ENCODE results near the gene FIS1. TPM values are rescaled to one million over a fixed set of nuclear protein-coding genes. Genes with fewer than 3 reads are reported as not detected.
"Not testable (repeated sequence)": the region's sequence is repeated elsewhere in the genome, so short reads cannot be mapped to it uniquely, and the experiment has no call there.

Gene FIS1
- total and polyA plus RNA-seq, 4 experiments from 2014 or later, result 100 to 198 (median 145) TPM

DNA sequence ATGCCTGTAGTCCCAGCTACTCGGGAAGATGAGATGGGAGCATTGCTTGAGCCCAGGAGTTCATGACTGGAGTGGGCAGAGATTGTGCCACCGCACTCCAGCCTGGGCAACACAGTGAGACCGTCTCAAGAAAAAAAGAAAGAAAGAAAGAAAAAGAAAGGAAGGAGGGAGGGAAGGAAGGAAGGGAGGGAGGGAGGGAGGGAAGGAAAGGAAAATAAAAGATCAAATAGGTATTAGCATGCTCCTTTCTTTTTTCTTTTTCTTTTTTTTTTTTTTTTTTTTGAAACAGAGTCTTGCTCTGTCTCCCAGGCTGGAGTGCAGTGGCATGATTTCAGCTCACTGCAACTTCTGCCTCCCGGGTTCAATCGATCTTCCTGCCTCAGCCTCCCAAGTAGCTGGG is 8.3 kb upstream of the FIS1 start:
- H3K27ac ChIP-seq (ENCODE audit: low read depth, low read length); H3K36me3 ChIP-seq (ENCODE audit: insufficient read depth, low read length); H3K27me3 Mint-ChIP-seq; H3K9me3 ChIP-seq (ENCODE audit: control insufficient read depth in 1 of 2, low read length in 2 of 2); H3K9me3 Mint-ChIP-seq; H3K27me3 ChIP-seq (ENCODE audit: insufficient read depth, low read length); DNase-seq; H3K4me3 ChIP-seq (ENCODE audit: low read length in 2 of 2): not testable (repeated sequence)
- POLR2A ChIA-PET (ENCODE audit: partially characterized antibody), result interaction anchor here (0.9 to 4.9 kb wide), 4 partner anchors 9 to 168 kb away, joined by 3 to 34 read pairs (median 16); partner anchors contain the start of genes FIS1, IFT22, PLOD3 and TRIM56
- H3K4me1 ChIP-seq (ENCODE audit: insufficient read depth, low read length), result peaks cover 18% of the 10 kb centered on the region
- Mint-ChIP-seq H3K36me3 (peaks cover 11 to 16% of the 10 kb centered on the region in 2 donors), H3K27ac (peak overlapping the region in 2 of 7 donors; percentile 93 to 97), H3K4me1 (peaks cover 16 to 32% (median 24%) of the 10 kb centered on the region in 4 donors), H3K4me3 (peak overlapping the region in 5 of 8 donors; percentile 25 to 100 (median 99))
- intact Hi-C loops (cut with micrococcal nuclease), result loop anchor here (10.0 kb wide), 1 partner anchor 548 kb away; the partner anchor contains the start of gene POP7
- CTCF ChIA-PET (ENCODE audit: partially characterized antibody), result interaction anchor here (1.9 to 4.9 kb wide), 3 partner anchors 9 to 109 kb away, joined by 6 to 41 read pairs (median 9); partner anchors contain the start of gene FIS1

DNA sequence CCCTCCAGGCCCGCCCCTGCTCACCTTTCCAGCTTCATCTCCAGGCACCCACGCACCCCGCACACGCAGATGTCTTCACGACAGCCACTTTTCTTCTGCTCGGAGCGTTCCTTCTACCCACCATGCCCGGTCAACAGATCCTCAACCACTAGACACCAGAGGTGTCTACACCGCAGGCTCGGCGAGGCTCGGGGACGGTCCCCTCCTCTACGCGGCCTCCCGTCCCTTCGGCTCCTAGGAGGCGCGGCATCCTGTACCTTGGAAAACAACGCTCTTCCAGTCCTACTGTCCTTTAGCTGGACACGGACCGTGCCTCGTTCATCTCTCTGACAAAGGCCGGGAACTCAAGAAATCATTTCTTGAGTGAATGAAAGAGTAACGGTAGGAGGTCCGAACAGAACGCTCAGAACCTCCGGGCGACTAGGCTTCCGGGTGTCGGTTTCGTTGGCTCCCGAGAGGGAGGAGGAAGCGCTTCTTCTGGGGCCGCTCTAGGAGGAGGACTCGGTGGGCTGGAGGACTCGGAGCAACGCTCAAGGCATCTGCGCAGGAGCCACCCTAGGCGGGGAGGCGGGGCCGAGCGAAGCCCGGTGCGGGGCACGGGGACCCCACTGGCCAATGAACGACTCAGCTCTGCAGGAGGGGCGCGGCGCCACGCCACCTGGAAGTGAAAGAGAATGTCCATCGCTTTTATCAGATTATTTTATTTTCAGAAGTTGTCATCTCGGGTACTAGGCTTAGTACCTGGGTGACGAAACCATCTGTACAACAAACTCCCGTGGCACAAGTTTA is 7.2 kb upstream of the FIS1 start:
- Mint-ChIP-seq H3K9me3 (no peaks in the 10 kb centered on the region), H3K27me3 (peaks cover 1 to 4% of the 10 kb centered on the region in 2 donors), H3K4me1 (peaks cover 18 to 39% (median 27%) of the 10 kb centered on the region in 4 donors), H3K4me3 (peak overlapping the region; percentile 99 to 100 (median 99)), H3K36me3 (peaks cover 14 to 20% of the 10 kb centered on the region in 2 donors), H3K27ac (peak overlapping the region; percentile 93 to 99 (median 98))
- no peaks in the 10 kb centered on the region for H3K36me3 ChIP-seq (ENCODE audit: insufficient read depth, low read length)
- peak overlapping the region; percentile 97 to 98 for H3K4me3 ChIP-seq (ENCODE audit: low read length in 2 of 2)
- intact Hi-C loops (cut with micrococcal nuclease), result loop anchor here (1.0 to 10.0 kb wide), 3 partner anchors 8 to 547 kb away; partner anchors contain the start of genes PLOD3 and POP7
- H3K27me3 ChIP-seq (ENCODE audit: insufficient read depth, low read length), result no peaks in the 10 kb centered on the region
- peak overlapping the region; percentile 83 for H3K27ac ChIP-seq (ENCODE audit: low read depth, low read length)
- peaks cover 18% of the 10 kb centered on the region for H3K4me1 ChIP-seq (ENCODE audit: insufficient read depth, low read length)
- ChIA-PET POLR2A (ENCODE audit: partially characterized antibody) (interaction anchor here (0.7 to 4.9 kb wide), 12 partner anchors 8 to 1694 kb away, joined by 3 to 34 read pairs (median 4); partner anchors contain the start of genes CLDN15, FIS1, PLOD3 and SRRT), CTCF (ENCODE audit: partially characterized antibody) (interaction anchor here (0.6 to 4.9 kb wide), 6 partner anchors 8 to 171 kb away, joined by 3 to 41 read pairs (median 4); partner anchors contain the start of genes FIS1, PLOD3 and ZNHIT1)
- peak; percentile 97 to 99 (median 98) for DNase-seq
- H3K9me3 ChIP-seq (ENCODE audit: control insufficient read depth in 1 of 2, low read length in 2 of 2), result no peaks in the 10 kb centered on the region

DNA sequence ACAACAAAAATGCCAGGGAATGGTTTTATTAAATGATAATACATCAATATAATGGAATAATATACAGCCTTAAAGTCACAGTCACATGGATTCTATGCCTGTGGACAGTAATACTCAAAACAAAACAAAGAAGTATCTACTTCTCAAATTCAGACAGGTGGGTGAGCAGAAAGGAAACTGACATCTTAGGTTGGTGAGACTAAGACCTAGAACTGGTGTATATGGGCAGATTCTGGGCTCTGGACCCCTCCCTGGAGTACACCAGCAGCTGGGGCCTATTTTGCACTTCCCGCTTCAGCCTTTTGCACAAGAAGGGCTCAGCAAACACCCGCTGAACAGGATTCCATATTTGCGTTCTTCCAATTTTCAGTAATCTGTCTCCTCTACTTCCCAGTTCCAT is 5.4 kb upstream of the FIS1 start:
- no peaks in the 10 kb centered on the region for H3K36me3 ChIP-seq (ENCODE audit: insufficient read depth, low read length)
- peaks cover 0 to 4% of the 10 kb centered on the region in 2 donors for H3K27me3 Mint-ChIP-seq
- DNase-seq, result no peak
- ChIA-PET CTCF (ENCODE audit: partially characterized antibody) (interaction anchor here (0.7 kb wide), 1 partner anchor 170 kb away, joined by 5 read pairs; no protein-coding TSS in a partner anchor), POLR2A (ENCODE audit: partially characterized antibody) (no interaction called here)
- H3K4me1 Mint-ChIP-seq, result peaks cover 21 to 46% (median 31%) of the 10 kb centered on the region in 4 donors
- no peak overlapping the region for H3K4me3 ChIP-seq (ENCODE audit: low read length in 2 of 2)
- H3K4me3 Mint-ChIP-seq, result peak overlapping the region; percentile 3 to 100 (median 87)
- H3K27ac ChIP-seq (ENCODE audit: low read depth, low read length), result no peak overlapping the region
- H3K27me3 ChIP-seq (ENCODE audit: insufficient read depth, low read length), result no peaks in the 10 kb centered on the region
- peaks cover 23% of the 10 kb centered on the region for H3K4me1 ChIP-seq (ENCODE audit: insufficient read depth, low read length)
- H3K36me3 Mint-ChIP-seq, result peaks cover 14 to 22% of the 10 kb centered on the region in 2 donors
- intact Hi-C loops (cut with micrococcal nuclease), result loop anchor here (10.0 kb wide), 1 partner anchor 546 kb away; the partner anchor contains the start of gene POP7
- H3K9me3 Mint-ChIP-seq, result no peaks in the 10 kb centered on the region
- H3K27ac Mint-ChIP-seq, result peak overlapping the region in 4 of 7 donors; percentile 63 to 82 (median 66)
- H3K9me3 ChIP-seq (ENCODE audit: control insufficient read depth in 1 of 2, low read length in 2 of 2), result no peaks in the 10 kb centered on the region

GRCh38 chr7:101248276-101248675 is 3.4 kb upstream of the FIS1 start:
- H3K27me3 ChIP-seq (ENCODE audit: insufficient read depth, low read length), result no peaks in the 10 kb centered on the region
- DNase-seq, result no peak
- no peak overlapping the region for H3K27ac ChIP-seq (ENCODE audit: low read depth, low read length)
- intact Hi-C loops (cut with micrococcal nuclease), result no loop called here
- H3K9me3 ChIP-seq (ENCODE audit: control insufficient read depth in 1 of 2, low read length in 2 of 2), result no peaks in the 10 kb centered on the region
- Mint-ChIP-seq H3K27ac (peak overlapping the region in 2 of 7 donors; percentile 3 to 51), H3K27me3 (no peaks in the 10 kb centered on the region), H3K4me1 (peaks cover 28 to 66% (median 46%) of the 10 kb centered on the region in 4 donors), H3K4me3 (peak overlapping the region in 1 of 8 donors; percentile 59), H3K36me3 (peaks cover 14 to 34% of the 10 kb centered on the region in 2 donors), H3K9me3 (no peaks in the 10 kb centered on the region)
- H3K4me1 ChIP-seq (ENCODE audit: insufficient read depth, low read length), result peaks cover 36% of the 10 kb centered on the region
- no peak overlapping the region for H3K4me3 ChIP-seq (ENCODE audit: low read length in 2 of 2)
- CTCF ChIA-PET (ENCODE audit: partially characterized antibody), result interaction anchor here (0.9 to 2.1 kb wide), 4 partner anchors 31 to 105 kb away, joined by 4 to 12 read pairs (median 8); partner anchors contain the start of genes PLOD3 and ZNHIT1
- H3K36me3 ChIP-seq (ENCODE audit: insufficient read depth, low read length), result no peaks in the 10 kb centered on the region
- POLR2A ChIA-PET (ENCODE audit: partially characterized antibody), result interaction anchor here (1.2 kb wide), 1 partner anchor 30 kb away, joined by 4 read pairs; the partner anchor contains the start of gene ZNHIT1

- peak overlapping the region; percentile 93 to 99 (median 97) for H3K27ac Mint-ChIP-seq
- no peaks in the 10 kb centered on the region for H3K27me3 Mint-ChIP-seq
- Histone ChIP-seq H3K4me1 (ENCODE audit: insufficient read depth, low read length) (peaks cover 27% of the 10 kb centered on the region), H3K27me3 (ENCODE audit: insufficient read depth, low read length) (no peaks in the 10 kb centered on the region), H3K4me3 (ENCODE audit: low read length in 2 of 2) (peak overlapping the region; percentile 95 to 100), H3K9me3 (ENCODE audit: control insufficient read depth in 1 of 2, low read length in 2 of 2) (no peaks in the 10 kb centered on the region), H3K27ac (ENCODE audit: low read depth, low read length) (peak overlapping the region; percentile 85), H3K36me3 (ENCODE audit: insufficient read depth, low read length) (peaks cover 9% of the 10 kb centered on the region)
- H3K36me3 Mint-ChIP-seq, result peaks cover 7 to 32% of the 10 kb centered on the region in 2 donors
- peaks cover 16 to 56% (median 28%) of the 10 kb centered on the region in 4 donors for H3K4me1 Mint-ChIP-seq
- no peak for DNase-seq
- H3K9me3 Mint-ChIP-seq, result no peaks in the 10 kb centered on the region
- intact Hi-C loops (cut with micrococcal nuclease), result loop anchor here (2.0 kb wide), 3 partner anchors 38 to 356 kb away; partner anchors contain the start of genes IFT22 and UFSP1
- peak overlapping the region; percentile 93 to 99 (median 97) for H3K4me3 Mint-ChIP-seq
- ChIA-PET POLR2A (ENCODE audit: partially characterized antibody) (interaction anchor here (0.6 to 4.0 kb wide), 14 partner anchors 8 to 817 kb away, joined by 3 to 102 read pairs (median 4); partner anchors contain the start of genes IFT22, PLOD3, POP7 and SRRT), CTCF (ENCODE audit: partially characterized antibody) (interaction anchor here (1.0 to 5.8 kb wide), 16 partner anchors 9 to 356 kb away, joined by 3 to 105 read pairs (median 7); partner anchors contain the start of genes PLOD3, UFSP1 and ZNHIT1)
Observed at GRCh38 chr7:101245147-101245668, 327 bp upstream of the FIS1 start.

GRCh38 chr7:101243646-101244374 is 1.1 kb downstream of the FIS1 start:
- no peaks in the 10 kb centered on the region for H3K9me3 Mint-ChIP-seq
- no peaks in the 10 kb centered on the region for H3K9me3 ChIP-seq (ENCODE audit: control insufficient read depth in 1 of 2, low read length in 2 of 2)
- ChIA-PET POLR2A (ENCODE audit: partially characterized antibody) (interaction anchor here (0.7 to 4.0 kb wide), 17 partner anchors 9 to 815 kb away, joined by 3 to 102 read pairs (median 6); partner anchors contain the start of genes PLOD3, POP7, SRRT and TRIM56), CTCF (ENCODE audit: partially characterized antibody) (interaction anchor here (0.9 to 5.8 kb wide), 27 partner anchors 9 to 354 kb away, joined by 3 to 105 read pairs (median 5); partner anchors contain the start of genes PLOD3, UFSP1 and ZNHIT1)
- H3K27ac ChIP-seq (ENCODE audit: low read depth, low read length), result peak overlapping the region; percentile 85
- no peak for DNase-seq
- peaks cover 14 to 50% (median 24%) of the 10 kb centered on the region in 4 donors for H3K4me1 Mint-ChIP-seq
- peaks cover 19% of the 10 kb centered on the region for H3K36me3 ChIP-seq (ENCODE audit: insufficient read depth, low read length)
- intact Hi-C loops (cut with micrococcal nuclease), result loop anchor here (1.0 to 2.0 kb wide), 6 partner anchors 8 to 355 kb away; partner anchors contain the start of genes IFT22, UFSP1 and ZNHIT1
- peak overlapping the region; percentile 95 to 100 for H3K4me3 ChIP-seq (ENCODE audit: low read length in 2 of 2)
- peaks cover 24% of the 10 kb centered on the region for H3K4me1 ChIP-seq (ENCODE audit: insufficient read depth, low read length)
- H3K4me3 Mint-ChIP-seq, result peak overlapping the region; percentile 93 to 99 (median 97)
- peak overlapping the region; percentile 89 to 99 (median 97) for H3K27ac Mint-ChIP-seq
- no peaks in the 10 kb centered on the region for H3K27me3 ChIP-seq (ENCODE audit: insufficient read depth, low read length)
- peaks cover 4 to 28% of the 10 kb centered on the region in 2 donors for H3K36me3 Mint-ChIP-seq
- no peaks in the 10 kb centered on the region for H3K27me3 Mint-ChIP-seq
